ENCODE data around the gene LRRC32.
"Not testable (repeated sequence)": the region's sequence is repeated elsewhere in the genome, so short reads cannot be mapped to it uniquely, and the experiment has no call there.

The LRRC32 gene

DNA sequence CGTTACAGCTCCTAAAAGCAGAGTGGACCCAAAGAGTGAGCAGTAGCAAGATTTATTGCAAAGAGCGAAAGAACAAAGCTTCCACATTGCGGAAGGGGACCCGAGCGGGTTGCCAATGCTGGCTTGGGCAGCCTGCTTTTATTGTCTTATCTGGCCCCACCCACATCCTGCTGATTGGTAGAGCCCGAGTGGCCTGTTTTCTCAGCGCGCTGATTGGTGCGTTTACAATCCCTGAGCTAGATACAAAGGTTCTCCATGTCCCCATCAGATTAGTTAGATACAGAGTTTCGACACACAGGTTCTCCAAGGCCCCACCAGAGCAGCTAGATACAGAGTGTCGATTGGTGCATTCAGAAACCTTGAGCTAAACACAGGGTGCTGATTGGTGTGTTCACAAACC, 62.3 kb downstream of the LRRC32 start:
- DNase-seq, result not testable (repeated sequence)

Measured in NCI-H446 treated with DMSO at 0.1 percent for 48 hours (cell line).